ENCODE results near the gene PIAS4. TPM values are rescaled to one million over a fixed set of nuclear protein-coding genes. Genes with fewer than 3 reads are reported as not detected.

PIAS4 gene
- total and polyA plus RNA-seq, 9 of the 15 experiments (the other 6 are each of a cell fraction or from before 2014, with no cell fraction given) = 0.27 to 34.9 (median 14.4) TPM

DNA sequence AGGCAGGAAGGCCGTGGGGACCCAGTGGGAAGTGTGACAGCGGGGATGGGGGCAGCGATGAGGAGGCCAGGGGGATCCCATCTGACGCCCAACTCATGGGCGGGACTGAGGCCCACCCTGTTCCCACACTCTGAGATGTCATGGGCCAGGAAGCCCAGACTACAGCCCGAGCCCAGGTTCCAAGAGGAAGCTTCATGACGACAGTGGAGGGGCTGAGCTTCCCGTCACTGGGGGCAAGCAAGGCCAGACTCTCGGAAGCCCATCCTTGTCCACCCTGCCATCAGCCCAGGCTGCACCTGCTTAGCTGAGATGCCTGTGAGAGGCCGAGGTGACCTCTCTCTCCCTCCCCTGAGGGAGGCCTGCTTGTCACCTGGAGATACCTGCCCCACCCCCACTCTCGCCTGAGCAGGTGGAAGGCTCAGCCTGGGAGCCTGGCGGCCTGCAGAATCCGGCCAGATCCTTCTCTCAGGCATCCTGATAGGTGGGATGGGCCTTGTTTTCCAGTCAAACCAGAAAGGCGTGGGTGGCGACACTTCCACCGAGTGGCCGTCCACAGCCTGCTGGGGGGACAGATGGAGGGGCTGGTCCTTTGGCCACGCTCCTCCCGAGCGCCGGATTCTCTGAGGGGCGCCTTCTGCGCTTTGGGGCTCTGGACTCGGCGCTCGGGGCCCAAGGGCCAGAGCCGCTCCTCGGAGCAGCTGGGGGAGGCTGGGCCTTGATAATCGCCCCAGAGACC is 54.3 kb downstream of the PIAS4 start (continued):
- TF ChIP-seq TEAD4 (IDR thresholded peaks at IDR 0.05; ENCODE audit: low read length) (no peak), TEAD4 (CRISPR knock-in tag; IDR thresholded peaks at IDR 0.05; ENCODE audit: borderline replicate concordance) (no peak), KDM1A (IDR thresholded peaks at IDR 0.05) (peak in 1 of 2 experiments; percentile 62; a peak in 2 of 4 replicates), FUS (optimal IDR thresholded peaks at IDR 0.05; ENCODE audit: low read depth, low read length) (no peak), MYC (IDR thresholded peaks at IDR 0.05; ENCODE audit: low read depth, low read length) (no peak), MYC (CRISPR knock-in tag; IDR thresholded peaks at IDR 0.05; ENCODE audit: borderline replicate concordance, low read depth) (no peak), BCOR (IDR thresholded peaks at IDR 0.05) (peak; percentile 81), EGR1 (conservative IDR thresholded peaks at IDR 0.05) (peak; percentile 36), SRSF7 (optimal IDR thresholded peaks at IDR 0.05; ENCODE audit: low read depth, low read length) (no peak), YBX1 (IDR thresholded peaks at IDR 0.05) (no peak), TEAD2 (tag; IDR thresholded peaks at IDR 0.05) (no peak), POLR2B (IDR thresholded peaks at IDR 0.05; ENCODE audit: low read depth, partially characterized antibody) (no peak), SIX5 (IDR thresholded peaks at IDR 0.05; ENCODE audit: borderline replicate concordance in 1 of 2, insufficient read depth in 1 of 2, low read depth in 1 of 2, low read length in 2 of 2) (no peak), TAL1 (IDR thresholded peaks at IDR 0.05) (no peak), YY1 (IDR thresholded peaks at IDR 0.05; ENCODE audit: borderline replicate concordance in 1 of 3, control insufficient read depth in 1 of 3, extremely low read depth in 1 of 3, insufficient read depth in 3 of 3, insufficient read length in 1 of 3, insufficient replicate concordance in 2 of 3, low read depth in 1 of 3, low read length in 2 of 3) (no peak), MAFF (IDR thresholded peaks at IDR 0.05; ENCODE audit: low read length) (no peak), ZFP36 (IDR thresholded peaks at IDR 0.05; ENCODE audit: low read depth, low read length, partially characterized antibody) (peak; percentile 62), ZNF197 (CRISPR knock-in tag; IDR thresholded peaks at IDR 0.05; ENCODE audit: low read depth) (no peak), TAF7 (tag; IDR thresholded peaks at IDR 0.05) (no peak)
- TF ChIP-seq, protein P1, sequence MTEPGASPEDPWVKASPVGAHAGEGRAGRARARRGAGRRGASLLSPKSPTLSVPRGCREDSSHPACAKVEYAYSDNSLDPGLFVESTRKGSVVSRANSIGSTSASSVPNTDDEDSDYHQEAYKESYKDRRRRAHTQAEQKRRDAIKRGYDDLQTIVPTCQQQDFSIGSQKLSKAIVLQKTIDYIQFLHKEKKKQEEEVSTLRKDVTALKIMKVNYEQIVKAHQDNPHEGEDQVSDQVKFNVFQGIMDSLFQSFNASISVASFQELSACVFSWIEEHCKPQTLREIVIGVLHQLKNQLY (CRISPR knock-in tag; conservative IDR thresholded peaks at IDR 0.05) = no peak
- TF ChIP-seq, protein P2, sequence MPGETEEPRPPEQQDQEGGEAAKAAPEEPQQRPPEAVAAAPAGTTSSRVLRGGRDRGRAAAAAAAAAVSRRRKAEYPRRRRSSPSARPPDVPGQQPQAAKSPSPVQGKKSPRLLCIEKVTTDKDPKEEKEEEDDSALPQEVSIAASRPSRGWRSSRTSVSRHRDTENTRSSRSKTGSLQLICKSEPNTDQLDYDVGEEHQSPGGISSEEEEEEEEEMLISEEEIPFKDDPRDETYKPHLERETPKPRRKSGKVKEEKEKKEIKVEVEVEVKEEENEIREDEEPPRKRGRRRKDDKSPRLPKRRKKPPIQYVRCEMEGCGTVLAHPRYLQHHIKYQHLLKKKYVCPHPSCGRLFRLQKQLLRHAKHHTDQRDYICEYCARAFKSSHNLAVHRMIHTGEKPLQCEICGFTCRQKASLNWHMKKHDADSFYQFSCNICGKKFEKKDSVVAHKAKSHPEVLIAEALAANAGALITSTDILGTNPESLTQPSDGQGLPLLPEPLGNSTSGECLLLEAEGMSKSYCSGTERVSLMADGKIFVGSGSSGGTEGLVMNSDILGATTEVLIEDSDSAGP (CRISPR knock-in tag; IDR thresholded peaks at IDR 0.05) = peak; percentile 79
